SK-N-SH treated with all-trans-retinoic acid at 6 μM for 48 hours (cell line): ENCODE measurements around the gene TNS3.

Experiments used
- ATAC-seq: fragments of 200-7000 bp; cut with Tn5 transposase; 3 replicates; pipeline ENCODE4 v1.9.1; 2020; ENCODE audit warnings: mild to moderate bottlenecking, moderate library complexity
- ARNTL ChIP-seq: fragments of 450-650 bp; formaldehyde crosslinking; IDR thresholded peaks from 2 replicates; pipeline ENCODE4 v1.5.0; 2020; ENCODE audit warnings: low read depth, mild to moderate bottlenecking, moderate library complexity, borderline replicate concordance
- BACH2 ChIP-seq: fragments of 250-450 bp; sonication (Bioruptor Pico); IDR thresholded peaks from 2 replicates; pipeline ENCODE4 v1.9.0; 2021; ENCODE audit warnings: mild to moderate bottlenecking, borderline replicate concordance
- CSDC2 ChIP-seq: fragments of 250-450 bp; sonication (Bioruptor Pico); IDR thresholded peaks from 2 replicates; pipeline ENCODE4 v1.5.0; 2020; ENCODE audit warnings: mild to moderate bottlenecking, moderate library complexity
- CSRNP3 ChIP-seq: fragments of 250-450 bp; sonication (Bioruptor Pico); IDR thresholded peaks from 2 replicates; pipeline ENCODE4 v1.5.1; 2021; ENCODE audit warnings: mild to moderate bottlenecking, moderate library complexity
- ESRRG ChIP-seq: fragments of 250-450 bp; sonication (Bioruptor Pico); IDR thresholded peaks from 2 replicates; pipeline ENCODE4 v1.6.1; 2021; ENCODE audit warnings: mild to moderate bottlenecking
- GLIS3 ChIP-seq: fragments of 250-450 bp; sonication (Bioruptor Pico); IDR thresholded peaks from 2 replicates; pipeline ENCODE4 v1.5.0; 2020; ENCODE audit warnings: mild to moderate bottlenecking, moderate library complexity
- ISL1 ChIP-seq: fragments of 250-450 bp; sonication (Bioruptor Pico); IDR thresholded peaks from 2 replicates; pipeline ENCODE4 v2.1.2; 2022; ENCODE audit warnings: mild to moderate bottlenecking, moderate library complexity
- OSR1 ChIP-seq: fragments of 250-450 bp; sonication (Bioruptor Pico); IDR thresholded peaks from 2 replicates; pipeline ENCODE4 v1.8.0; 2022; ENCODE audit warnings: moderate library complexity, mild to moderate bottlenecking, inconsistent platforms
- POU6F1 ChIP-seq: fragments of 250-450 bp; sonication (Bioruptor Pico); IDR thresholded peaks from 2 replicates; pipeline ENCODE4 v1.8.0; 2021; ENCODE audit warnings: low read depth, mild to moderate bottlenecking, moderate library complexity, borderline replicate concordance
- PPARA ChIP-seq: fragments of 250-450 bp; sonication (Bioruptor Pico); IDR thresholded peaks from 2 replicates; pipeline ENCODE4 v1.5.0; 2020; ENCODE audit warnings: mild to moderate bottlenecking, borderline replicate concordance
- SNAI2 ChIP-seq: fragments of 250-450 bp; sonication (Bioruptor Pico); IDR thresholded peaks from 2 replicates; pipeline ENCODE4 v1.5.0; 2020; ENCODE audit warnings: mild to moderate bottlenecking, moderate library complexity
- TCF4 ChIP-seq: fragments of 250-450 bp; sonication (Bioruptor Pico); IDR thresholded peaks from 2 replicates; pipeline ENCODE4 v1.8.0; 2021; ENCODE audit warnings: mild to moderate bottlenecking, moderate library complexity, borderline replicate concordance
- TOX ChIP-seq: fragments of 250-450 bp; sonication (Bioruptor Pico); IDR thresholded peaks from 2 replicates; pipeline ENCODE4 v1.8.0; 2021; ENCODE audit warnings: mild to moderate bottlenecking, moderate library complexity, borderline replicate concordance
- TSHZ2 ChIP-seq: fragments of 250-450 bp; sonication (Bioruptor Pico); IDR thresholded peaks from 2 replicates; pipeline ENCODE4 v1.5.0; 2020; ENCODE audit warnings: mild to moderate bottlenecking, moderate library complexity
- ZC3H10 ChIP-seq: fragments of 250-450 bp; sonication (Bioruptor Pico); IDR thresholded peaks from 2 replicates; pipeline ENCODE4 v1.5.1; 2021; ENCODE audit warnings: mild to moderate bottlenecking, moderate library complexity
- ZFP3 ChIP-seq: fragments of 250-450 bp; sonication (Bioruptor Pico); IDR thresholded peaks from 2 replicates; pipeline ENCODE4 v1.5.0; 2020; ENCODE audit warnings: mild to moderate bottlenecking, moderate library complexity
- ZFP30 ChIP-seq: fragments of 450-650 bp; formaldehyde crosslinking; IDR thresholded peaks from 2 replicates; pipeline ENCODE4 v1.5.0; 2022; ENCODE audit warnings: mild to moderate bottlenecking, moderate library complexity
- ZNF70 ChIP-seq: fragments of 450-650 bp; formaldehyde crosslinking; IDR thresholded peaks from 2 replicates; pipeline ENCODE4 v1.5.0; 2020; ENCODE audit warnings: mild to moderate bottlenecking, moderate library complexity
- ZNF8 ChIP-seq: fragments of 450-650 bp; formaldehyde crosslinking; IDR thresholded peaks from 2 replicates; pipeline ENCODE4 v1.5.0; 2020; ENCODE audit warnings: mild to moderate bottlenecking, moderate library complexity
- TF ChIP-seq, protein P1 (sequence below): fragments of 250-450 bp; sonication (Bioruptor Pico); IDR thresholded peaks from 2 replicates; pipeline ENCODE4 v1.8.0; 2020; ENCODE audit warnings: mild to moderate bottlenecking, moderate library complexity, borderline replicate concordance

TNS3 gene

GRCh38 chr7:47514818-47515217 is 67.1 kb downstream of the TNS3 start:
- no peak for TF ChIP-seq ESRRG (CRISPR knock-in tag)
- TF ChIP-seq ZNF70 (CRISPR knock-in tag), result no peak
- no peak for TF ChIP-seq GLIS3 (CRISPR knock-in tag)
- TF ChIP-seq TOX (CRISPR knock-in tag), result no peak
- no peak for TF ChIP-seq ISL1 (CRISPR knock-in tag)
- TF ChIP-seq CSDC2 (CRISPR knock-in tag), result no peak
- no peak for TF ChIP-seq TCF4
- no peak for TF ChIP-seq BACH2 (CRISPR knock-in tag)
- no peak for TF ChIP-seq SNAI2 (CRISPR knock-in tag)
- TF ChIP-seq, protein P1, sequence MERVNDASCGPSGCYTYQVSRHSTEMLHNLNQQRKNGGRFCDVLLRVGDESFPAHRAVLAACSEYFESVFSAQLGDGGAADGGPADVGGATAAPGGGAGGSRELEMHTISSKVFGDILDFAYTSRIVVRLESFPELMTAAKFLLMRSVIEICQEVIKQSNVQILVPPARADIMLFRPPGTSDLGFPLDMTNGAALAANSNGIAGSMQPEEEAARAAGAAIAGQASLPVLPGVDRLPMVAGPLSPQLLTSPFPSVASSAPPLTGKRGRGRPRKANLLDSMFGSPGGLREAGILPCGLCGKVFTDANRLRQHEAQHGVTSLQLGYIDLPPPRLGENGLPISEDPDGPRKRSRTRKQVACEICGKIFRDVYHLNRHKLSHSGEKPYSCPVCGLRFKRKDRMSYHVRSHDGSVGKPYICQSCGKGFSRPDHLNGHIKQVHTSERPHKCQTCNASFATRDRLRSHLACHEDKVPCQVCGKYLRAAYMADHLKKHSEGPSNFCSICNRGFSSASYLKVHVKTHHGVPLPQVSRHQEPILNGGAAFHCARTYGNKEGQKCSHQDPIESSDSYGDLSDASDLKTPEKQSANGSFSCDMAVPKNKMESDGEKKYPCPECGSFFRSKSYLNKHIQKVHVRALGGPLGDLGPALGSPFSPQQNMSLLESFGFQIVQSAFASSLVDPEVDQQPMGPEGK (CRISPR knock-in tag), result no peak
- no peak for TF ChIP-seq ZFP3 (CRISPR knock-in tag)
- ATAC-seq, result no peak

- TF ChIP-seq ESRRG (CRISPR knock-in tag), result no peak
- TF ChIP-seq TCF4, result no peak
- ATAC-seq, result no peak
These were observed 67.5 kb downstream of the TNS3 start for GRCh38 chr7:47514367-47514766.

GRCh38 chr7:47513741-47514241 is 68.1 kb downstream of the TNS3 start:
- TF ChIP-seq ZNF8 (CRISPR knock-in tag), result no peak
- no peak for TF ChIP-seq CSRNP3
- TF ChIP-seq ESRRG (CRISPR knock-in tag), result no peak
- no peak for TF ChIP-seq SNAI2 (CRISPR knock-in tag)
- TF ChIP-seq PPARA (CRISPR knock-in tag), result no peak
- no peak for TF ChIP-seq TCF4
- no peak for TF ChIP-seq BACH2 (CRISPR knock-in tag)
- TF ChIP-seq, protein P1 (CRISPR knock-in tag), result no peak
- TF ChIP-seq TSHZ2 (CRISPR knock-in tag), result no peak
- TF ChIP-seq CSDC2 (CRISPR knock-in tag), result no peak
- TF ChIP-seq ZFP3 (CRISPR knock-in tag), result no peak
- TF ChIP-seq ARNTL (CRISPR knock-in tag), result no peak
- no peak for TF ChIP-seq TOX (CRISPR knock-in tag)
- no peak for TF ChIP-seq ZNF70 (CRISPR knock-in tag)
- TF ChIP-seq ISL1 (CRISPR knock-in tag), result no peak
- no peak for TF ChIP-seq OSR1 (CRISPR knock-in tag)
- no peak for TF ChIP-seq ZFP30
- TF ChIP-seq GLIS3 (CRISPR knock-in tag), result no peak
- ATAC-seq, result peak; percentile 92

DNA sequence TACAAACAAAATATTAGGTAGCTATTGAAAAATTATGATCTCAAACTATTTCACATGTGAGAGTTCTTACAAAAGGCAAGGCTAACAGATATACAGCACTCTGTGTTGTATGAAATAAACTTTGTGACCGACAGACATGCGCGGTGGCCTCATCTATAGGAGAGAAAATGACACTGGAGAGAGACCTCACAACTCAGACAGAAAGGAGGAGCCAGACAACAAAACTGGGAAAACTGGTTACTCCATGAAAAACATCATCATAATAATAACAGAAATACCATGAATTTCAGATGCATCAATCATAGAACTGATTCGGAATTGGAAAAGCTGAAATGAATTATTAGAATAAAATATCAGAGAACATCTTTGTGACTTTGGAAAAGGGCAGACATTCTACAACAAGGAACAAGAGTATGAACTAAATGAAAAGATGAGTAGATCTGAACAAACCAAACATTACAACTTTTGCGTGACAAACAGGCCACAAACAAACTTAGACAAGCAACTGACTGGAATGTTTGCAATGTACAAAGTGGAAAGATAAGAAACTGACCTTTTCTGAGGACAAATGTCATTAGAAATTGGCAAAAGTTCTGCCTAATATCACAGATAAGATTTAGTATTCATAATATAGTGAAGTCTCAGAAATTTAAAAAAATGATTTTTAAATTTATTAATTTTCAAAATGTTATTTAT is 69.3 kb downstream of the TNS3 start:
- TF ChIP-seq POU6F1 (CRISPR knock-in tag) (no peak), ZC3H10 (CRISPR knock-in tag) (no peak), CSDC2 (CRISPR knock-in tag) (no peak), PPARA (CRISPR knock-in tag) (no peak)
- TF ChIP-seq, protein P1 (CRISPR knock-in tag), result no peak
- no peak for ATAC-seq
